ENCODE data around the gene HOGA1.
"Not testable (repeated sequence)": the region's sequence is repeated elsewhere in the genome, so short reads cannot be mapped to it uniquely, and the experiment has no call there.

The HOGA1 gene

GRCh38 chr10:97555541-97555940, 28.6 kb upstream of the HOGA1 start:
- not testable (repeated sequence) for DNase-seq

- not testable (repeated sequence) for DNase-seq
These were observed 23.3 kb upstream of the HOGA1 start for GRCh38 chr10:97560731-97561381.

- DNase-seq = not testable (repeated sequence)
These were observed 22.7 kb upstream of the HOGA1 start for GRCh38 chr10:97561386-97562077.

- not testable (repeated sequence) for DNase-seq
These were observed 21.9 kb upstream of the HOGA1 start for GRCh38 chr10:97562329-97562728.

- no peak for DNase-seq
These were observed 20.9 kb upstream of the HOGA1 start for GRCh38 chr10:97563337-97563736.

GRCh38 chr10:97564776-97565175, 19.4 kb upstream of the HOGA1 start:
- no peak for DNase-seq

- DNase-seq = no peak
These were observed 17.7 kb upstream of the HOGA1 start for GRCh38 chr10:97566336-97566996.

GRCh38 chr10:97567891-97568290, 16.3 kb upstream of the HOGA1 start:
- DNase-seq = no peak

GRCh38 chr10:97570146-97570788, 13.9 kb upstream of the HOGA1 start:
- no peak for DNase-seq

- DNase-seq = no peak
These were observed 13.3 kb upstream of the HOGA1 start for GRCh38 chr10:97570789-97571471.

- no peak for DNase-seq
These were observed 12.6 kb upstream of the HOGA1 start for GRCh38 chr10:97571622-97572021.

GRCh38 chr10:97572214-97572989, 11.8 kb upstream of the HOGA1 start, which contains the start of gene ANKRD2:
Gene ANKRD2, plus strand, starts transcription at chr10:97572779. Its CDS starts 10 bp downstream, at chr10:97572789.
- peak; percentile 28 for DNase-seq

GRCh38 chr10:97573021-97573420, 11.2 kb upstream of the HOGA1 start:
- no peak for DNase-seq

GRCh38 chr10:97573672-97574071, 10.5 kb upstream of the HOGA1 start:
- DNase-seq = no peak

GRCh38 chr10:97574374-97575126, 9.6 kb upstream of the HOGA1 start:
- DNase-seq = peak; percentile 68

GRCh38 chr10:97575127-97575668, 9.0 kb upstream of the HOGA1 start:
- no peak for DNase-seq

GRCh38 chr10:97576487-97576886, 7.7 kb upstream of the HOGA1 start:
- not testable (repeated sequence) for DNase-seq

- no peak for DNase-seq
These were observed 6.5 kb upstream of the HOGA1 start for GRCh38 chr10:97577701-97578100.

GRCh38 chr10:97578171-97578844, 5.9 kb upstream of the HOGA1 start:
- DNase-seq = no peak
